Measurements from ENCODE around the gene ECM2. TPM values are rescaled to one million over a fixed set of nuclear protein-coding genes. Genes with fewer than 3 reads are reported as not detected.

ECM2 gene
- total and polyA plus RNA-seq, 2 donors (not counting 1 experiment from before 2014, with no cell fraction given): 6.8 to 17.2 TPM

DNA sequence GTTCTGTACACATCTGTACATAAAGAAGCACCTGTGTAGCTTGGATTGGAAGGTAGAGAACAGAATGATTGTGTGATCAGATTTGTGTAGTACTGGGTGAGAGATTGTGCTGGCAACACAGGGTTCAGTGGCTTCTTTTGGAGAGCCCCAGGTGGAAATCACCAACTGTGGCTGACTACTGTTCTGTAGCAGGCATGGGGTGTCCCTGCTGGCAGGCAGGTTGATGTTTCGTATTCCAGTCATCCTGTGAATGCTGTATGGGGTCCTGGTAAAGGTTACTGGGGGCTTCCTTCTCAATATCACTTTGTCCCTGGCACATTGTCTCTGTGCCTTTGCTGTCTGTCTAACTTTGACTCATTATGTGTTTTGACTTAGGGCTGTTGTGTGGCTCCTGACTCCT lies 58.8 kb downstream of the ECM2 start:
- H3K4me1 ChIP-seq (ENCODE audit: control insufficient read depth, extremely low read depth, insufficient read depth, low read length): peaks cover 4% of the 10 kb centered on the region
- no peaks in the 10 kb centered on the region for H3K79me2 ChIP-seq (ENCODE audit: control insufficient read depth, insufficient read depth, low read length)
- H4K20me1 ChIP-seq (ENCODE audit: control insufficient read depth, extremely low read depth, insufficient read depth, low read length): no peaks in the 10 kb centered on the region
- no peaks in the 10 kb centered on the region for H3K36me3 ChIP-seq (ENCODE audit: control insufficient read depth, insufficient read depth, low read length)
- no peak for DNase-seq (ENCODE audit: low read depth in 2 of 2)
- H3K4me3 ChIP-seq (replicated peaks in 1 of 4; ENCODE audit: control extremely low read depth in 1 of 4, insufficient read depth in 1 of 4, low read depth in 3 of 4, low read length in 4 of 4): no peak overlapping the region
- H3K9me3 ChIP-seq (ENCODE audit: control insufficient read depth, insufficient read depth, low read depth, low read length): no peaks in the 10 kb centered on the region
- no peak overlapping the region for H3K4me2 ChIP-seq (ENCODE audit: extremely low read depth, insufficient read depth, low read length)
- no peak for TF ChIP-seq EZH2 (IDR thresholded peaks at IDR 0.05; ENCODE audit: low read length, missing control alignments)
- TF ChIP-seq, protein P1, sequence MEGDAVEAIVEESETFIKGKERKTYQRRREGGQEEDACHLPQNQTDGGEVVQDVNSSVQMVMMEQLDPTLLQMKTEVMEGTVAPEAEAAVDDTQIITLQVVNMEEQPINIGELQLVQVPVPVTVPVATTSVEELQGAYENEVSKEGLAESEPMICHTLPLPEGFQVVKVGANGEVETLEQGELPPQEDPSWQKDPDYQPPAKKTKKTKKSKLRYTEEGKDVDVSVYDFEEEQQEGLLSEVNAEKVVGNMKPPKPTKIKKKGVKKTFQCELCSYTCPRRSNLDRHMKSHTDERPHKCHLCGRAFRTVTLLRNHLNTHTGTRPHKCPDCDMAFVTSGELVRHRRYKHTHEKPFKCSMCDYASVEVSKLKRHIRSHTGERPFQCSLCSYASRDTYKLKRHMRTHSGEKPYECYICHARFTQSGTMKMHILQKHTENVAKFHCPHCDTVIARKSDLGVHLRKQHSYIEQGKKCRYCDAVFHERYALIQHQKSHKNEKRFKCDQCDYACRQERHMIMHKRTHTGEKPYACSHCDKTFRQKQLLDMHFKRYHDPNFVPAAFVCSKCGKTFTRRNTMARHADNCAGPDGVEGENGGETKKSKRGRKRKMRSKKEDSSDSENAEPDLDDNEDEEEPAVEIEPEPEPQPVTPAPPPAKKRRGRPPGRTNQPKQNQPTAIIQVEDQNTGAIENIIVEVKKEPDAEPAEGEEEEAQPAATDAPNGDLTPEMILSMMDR (conservative IDR thresholded peaks at IDR 0.05 in 1 of 2, IDR thresholded peaks at IDR 0.05 in 1 of 2; ENCODE audit: low read depth in 1 of 2, low read length in 2 of 2): no peak
- H2AFZ ChIP-seq (ENCODE audit: low read length): no peak overlapping the region
- no peak overlapping the region for H3K27ac ChIP-seq (ENCODE audit: insufficient read depth, low read length)
- no peak overlapping the region for H3K9ac ChIP-seq (ENCODE audit: insufficient read depth, low read length)
- no peaks in the 10 kb centered on the region for H3K27me3 ChIP-seq (ENCODE audit: control insufficient read depth, insufficient read depth, low read length)

DNA sequence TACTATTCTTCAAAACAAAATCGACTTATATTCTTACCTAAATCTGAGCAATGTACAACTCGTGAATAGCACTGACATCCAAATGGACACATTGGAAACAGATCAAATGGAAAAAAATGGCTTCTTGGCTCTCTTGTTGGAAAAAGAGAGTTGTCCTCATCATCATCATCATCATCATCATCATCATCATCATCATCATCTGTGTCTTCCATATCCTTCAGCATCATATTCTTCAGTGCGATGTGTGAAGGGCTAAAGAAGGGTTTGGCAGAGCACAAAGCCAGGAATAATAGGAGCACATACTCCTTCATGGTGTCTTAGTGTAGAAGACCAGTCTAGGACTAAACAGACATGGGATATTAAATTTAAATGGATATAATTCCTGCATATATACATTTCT lies 61.2 kb downstream of the ECM2 start:
- Histone ChIP-seq H3K36me3 (ENCODE audit: control insufficient read depth, insufficient read depth, low read length) (no peaks in the 10 kb centered on the region), H3K27ac (ENCODE audit: insufficient read depth, low read length) (no peak overlapping the region), H3K4me3 (replicated peaks in 1 of 4; ENCODE audit: control extremely low read depth in 1 of 4, insufficient read depth in 1 of 4, low read depth in 3 of 4, low read length in 4 of 4) (no peak overlapping the region), H4K20me1 (ENCODE audit: control insufficient read depth, extremely low read depth, insufficient read depth, low read length) (no peaks in the 10 kb centered on the region), H3K9me3 (ENCODE audit: control insufficient read depth, insufficient read depth, low read depth, low read length) (no peaks in the 10 kb centered on the region), H3K9ac (ENCODE audit: insufficient read depth, low read length) (no peak overlapping the region), H3K4me2 (ENCODE audit: extremely low read depth, insufficient read depth, low read length) (no peak overlapping the region), H2AFZ (ENCODE audit: low read length) (no peak overlapping the region), H3K4me1 (ENCODE audit: control insufficient read depth, extremely low read depth, insufficient read depth, low read length) (no peaks in the 10 kb centered on the region), H3K79me2 (ENCODE audit: control insufficient read depth, insufficient read depth, low read length) (no peaks in the 10 kb centered on the region), H3K27me3 (ENCODE audit: control insufficient read depth, insufficient read depth, low read length) (no peaks in the 10 kb centered on the region)
- TF ChIP-seq, protein P1 (conservative IDR thresholded peaks at IDR 0.05 in 1 of 2, IDR thresholded peaks at IDR 0.05 in 1 of 2; ENCODE audit: low read depth in 1 of 2, low read length in 2 of 2): no peak
- TF ChIP-seq EZH2 (IDR thresholded peaks at IDR 0.05; ENCODE audit: low read length, missing control alignments): no peak
- DNase-seq (ENCODE audit: low read depth in 2 of 2): no peak

DNA sequence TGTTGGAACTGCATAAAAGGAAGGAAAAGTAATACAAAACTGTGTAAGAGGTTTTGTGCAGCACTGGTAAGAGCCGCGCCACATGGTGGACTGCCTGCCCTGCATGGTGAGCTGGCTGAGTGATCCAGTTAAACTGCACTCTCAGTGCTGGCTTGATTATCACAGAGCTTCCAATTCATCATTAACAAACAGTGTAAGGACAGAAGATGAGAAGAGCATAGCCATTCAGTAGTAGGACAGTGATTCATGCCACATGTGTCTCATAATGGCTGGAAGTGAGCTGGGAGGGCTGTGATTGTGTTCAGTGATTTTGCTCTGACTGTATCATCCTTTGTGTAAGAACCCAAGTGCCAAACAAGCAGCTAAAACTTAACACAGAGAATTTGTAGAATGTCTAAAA lies 67.6 kb downstream of the ECM2 start:
- Histone ChIP-seq H2AFZ (ENCODE audit: low read length) (peak overlapping the region; percentile 29), H3K4me1 (ENCODE audit: control insufficient read depth, extremely low read depth, insufficient read depth, low read length) (peaks cover 8% of the 10 kb centered on the region), H3K79me2 (ENCODE audit: control insufficient read depth, insufficient read depth, low read length) (no peaks in the 10 kb centered on the region), H3K4me3 (replicated peaks in 1 of 4; ENCODE audit: control extremely low read depth in 1 of 4, insufficient read depth in 1 of 4, low read depth in 3 of 4, low read length in 4 of 4) (no peak overlapping the region), H3K4me2 (ENCODE audit: extremely low read depth, insufficient read depth, low read length) (no peak overlapping the region), H3K9me3 (ENCODE audit: control insufficient read depth, insufficient read depth, low read depth, low read length) (no peaks in the 10 kb centered on the region), H3K36me3 (ENCODE audit: control insufficient read depth, insufficient read depth, low read length) (no peaks in the 10 kb centered on the region), H3K9ac (ENCODE audit: insufficient read depth, low read length) (no peak overlapping the region), H3K27me3 (ENCODE audit: control insufficient read depth, insufficient read depth, low read length) (no peaks in the 10 kb centered on the region), H4K20me1 (ENCODE audit: control insufficient read depth, extremely low read depth, insufficient read depth, low read length) (no peaks in the 10 kb centered on the region), H3K27ac (ENCODE audit: insufficient read depth, low read length) (no peak overlapping the region)
- DNase-seq (ENCODE audit: low read depth in 2 of 2): peak in 1 of 2 donors; percentile 61
- no peak for TF ChIP-seq EZH2 (IDR thresholded peaks at IDR 0.05; ENCODE audit: low read length, missing control alignments)
- TF ChIP-seq, protein P1 (conservative IDR thresholded peaks at IDR 0.05 in 1 of 2, IDR thresholded peaks at IDR 0.05 in 1 of 2; ENCODE audit: low read depth in 1 of 2, low read length in 2 of 2): no peak
